ENCODE data around the gene ABI3BP.
"Not testable (repeated sequence)": the region's sequence is repeated elsewhere in the genome, so short reads cannot be mapped to it uniquely, and the experiment has no call there.

Gene ABI3BP

DNA sequence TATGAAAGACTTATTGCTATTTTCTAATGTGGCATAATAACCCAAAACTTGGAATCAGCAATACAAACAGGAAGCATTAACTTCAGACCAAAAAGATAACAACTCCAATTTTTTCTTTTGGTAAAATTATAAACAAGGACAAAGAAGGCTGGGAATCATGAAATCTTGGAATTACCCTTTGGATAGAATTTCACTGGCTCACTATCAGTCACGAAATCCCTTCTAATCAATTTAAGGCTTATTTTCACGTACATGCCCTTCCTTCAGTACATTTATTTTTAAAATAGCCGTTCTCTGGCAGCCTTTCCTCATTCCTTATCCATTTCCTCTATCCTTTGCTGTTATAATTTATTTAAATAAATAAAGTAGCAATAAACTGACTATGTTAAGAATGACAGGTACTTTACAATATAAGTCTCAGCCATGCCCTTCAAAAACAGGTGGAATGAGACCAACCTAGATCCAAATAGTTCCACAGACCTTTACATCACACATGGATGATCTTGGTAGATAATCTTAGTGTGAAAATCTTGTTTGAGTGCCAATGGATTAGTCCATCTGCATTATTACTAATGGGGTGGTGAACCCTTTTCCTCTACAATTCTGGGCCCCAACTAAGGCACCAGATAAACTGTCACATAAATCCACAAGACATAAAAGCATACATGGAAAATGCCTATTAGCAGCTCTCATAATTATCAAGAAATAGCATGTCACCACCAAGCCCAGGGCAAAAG lies 38.9 kb downstream of the ABI3BP start:
- in situ Hi-C loops (cut with MboI; ENCODE audit: low sequenced_read_pairs), result no loop called here

GRCh38 chr3:100953103-100953502 lies 40.1 kb downstream of the ABI3BP start:
- in situ Hi-C loops (cut with MboI; ENCODE audit: low sequenced_read_pairs), result no loop called here

DNA sequence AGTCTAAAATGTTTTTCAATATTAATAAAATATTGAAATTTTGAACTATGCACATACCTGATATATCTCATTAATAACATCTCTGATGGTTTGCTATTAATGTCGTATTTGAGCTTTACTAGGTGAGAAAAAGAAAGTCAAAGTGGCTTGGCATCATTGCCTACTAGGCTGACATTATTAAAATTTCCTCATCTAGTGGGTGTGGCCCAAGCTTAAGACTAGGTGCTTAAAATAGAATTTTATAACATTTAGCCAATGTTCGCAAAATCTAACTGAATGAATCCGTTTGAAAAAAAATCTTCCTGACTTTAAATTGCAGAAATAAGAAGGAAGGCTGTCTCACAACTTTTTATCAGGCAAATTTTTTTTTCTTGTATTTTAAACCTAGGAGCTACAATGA lies 46.1 kb downstream of the ABI3BP start:
- in situ Hi-C loops (cut with MboI; ENCODE audit: low sequenced_read_pairs), result no loop called here

- in situ Hi-C loops (cut with MboI; ENCODE audit: low sequenced_read_pairs), result not testable (repeated sequence)
These were observed 47.1 kb downstream of the ABI3BP start for GRCh38 chr3:100946096-100946495.

DNA sequence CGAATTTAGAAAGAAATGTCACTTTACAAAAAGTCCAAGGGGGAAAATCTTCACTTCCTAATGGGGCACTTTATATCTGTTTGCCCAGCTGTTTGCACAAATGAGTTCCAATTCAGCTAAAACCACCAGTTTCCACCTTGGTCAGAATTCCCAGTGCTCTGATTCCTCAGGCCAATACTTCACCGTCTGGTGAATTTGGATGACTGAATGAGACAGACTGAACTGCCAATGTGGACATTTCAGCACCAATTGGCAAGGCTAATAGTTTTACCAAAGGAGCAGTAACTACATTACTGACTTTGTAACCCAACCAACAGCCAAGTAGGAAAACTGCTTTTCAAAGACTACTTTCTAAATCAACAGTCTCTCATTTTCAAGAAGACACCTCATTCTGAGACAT lies 51.8 kb downstream of the ABI3BP start:
- in situ Hi-C loops (cut with MboI; ENCODE audit: low sequenced_read_pairs), result no loop called here

DNA sequence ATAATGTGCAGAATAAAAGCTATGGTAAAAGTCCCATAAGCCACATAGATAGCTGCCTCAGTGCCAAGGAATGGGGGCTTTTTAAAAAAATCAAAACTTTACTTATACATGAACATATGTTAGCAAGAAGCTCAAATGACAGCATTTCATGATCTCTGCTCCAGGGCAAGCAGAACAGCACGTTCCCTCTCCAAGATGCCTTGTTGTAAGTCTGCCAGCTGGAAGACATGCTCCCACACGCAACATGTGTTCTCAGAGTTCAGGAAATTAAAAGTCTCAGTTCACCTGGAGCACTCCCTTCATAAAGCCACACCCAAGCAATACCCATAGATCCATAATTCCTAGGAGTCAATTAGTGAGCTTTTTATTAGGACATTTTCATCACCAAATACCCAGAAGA lies 52.2 kb downstream of the ABI3BP start:
- in situ Hi-C loops (cut with MboI; ENCODE audit: low sequenced_read_pairs), result no loop called here

DNA sequence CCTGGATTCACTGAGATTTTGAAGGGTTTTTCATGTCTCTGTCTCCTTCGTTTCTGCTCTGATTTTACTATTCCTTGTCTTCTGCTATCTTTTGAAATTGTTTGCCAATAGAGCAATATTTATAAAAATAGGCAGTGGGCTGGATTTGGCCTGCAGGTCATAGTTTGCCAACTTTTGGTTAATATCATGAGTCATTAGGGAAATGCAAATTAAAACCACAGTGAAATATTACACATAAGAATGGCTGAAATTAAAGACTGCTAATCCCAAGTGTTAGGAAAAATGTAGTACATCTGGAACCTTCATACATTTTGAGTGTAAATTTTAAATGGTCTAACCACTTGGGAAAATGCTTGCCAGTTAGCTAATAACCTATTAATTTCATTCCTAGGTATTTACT lies 56.3 kb downstream of the ABI3BP start:
- in situ Hi-C loops (cut with MboI; ENCODE audit: low sequenced_read_pairs), result no loop called here

DNA sequence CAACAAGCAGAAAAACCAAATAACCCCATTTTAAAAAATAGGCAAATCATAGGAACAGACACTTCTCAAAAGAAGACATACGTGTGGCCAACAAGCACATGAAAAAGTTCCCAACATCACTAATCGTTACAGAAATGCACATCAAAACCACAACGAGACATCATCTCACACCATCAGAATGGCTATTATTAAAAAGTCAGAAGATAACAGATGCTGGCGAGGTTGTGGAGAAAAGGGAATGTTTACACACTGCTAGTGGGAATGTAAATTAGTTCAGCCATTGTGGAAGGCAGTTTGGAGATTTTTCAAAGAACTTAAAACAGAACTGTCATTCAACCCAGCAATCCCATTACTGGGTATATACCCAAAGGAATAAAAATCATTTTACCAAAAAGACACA lies 60.7 kb downstream of the ABI3BP start:
- in situ Hi-C loops (cut with MboI; ENCODE audit: low sequenced_read_pairs), result no loop called here

GRCh38 chr3:100928638-100929428 lies 64.4 kb downstream of the ABI3BP start:
- in situ Hi-C loops (cut with MboI; ENCODE audit: low sequenced_read_pairs), result no loop called here

DNA sequence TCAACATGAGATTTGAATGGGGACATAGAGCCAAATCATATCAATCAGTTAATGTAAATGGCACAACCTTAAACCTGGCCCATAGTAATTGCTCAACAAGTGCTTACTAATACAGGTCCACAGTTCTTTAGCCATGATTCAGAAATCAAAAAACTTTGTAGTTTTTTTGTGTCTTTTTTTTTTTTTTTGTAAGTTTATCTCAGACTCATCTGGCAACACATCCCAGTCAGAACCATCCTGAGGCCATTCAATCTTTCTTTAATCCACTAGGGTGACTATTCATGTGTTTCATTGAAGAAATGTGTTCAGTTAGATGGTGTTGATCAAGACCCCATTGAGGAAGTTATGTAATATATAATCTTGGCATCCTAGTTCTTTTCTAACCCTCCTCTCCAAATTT lies 65.4 kb downstream of the ABI3BP start:
- in situ Hi-C loops (cut with MboI; ENCODE audit: low sequenced_read_pairs), result no loop called here

- in situ Hi-C loops (cut with MboI; ENCODE audit: low sequenced_read_pairs), result no loop called here
These were observed 77.3 kb downstream of the ABI3BP start for GRCh38 chr3:100915706-100916495.

- in situ Hi-C loops (cut with MboI; ENCODE audit: low sequenced_read_pairs), result no loop called here
These were observed 79.2 kb downstream of the ABI3BP start for GRCh38 chr3:100913870-100914648.

DNA sequence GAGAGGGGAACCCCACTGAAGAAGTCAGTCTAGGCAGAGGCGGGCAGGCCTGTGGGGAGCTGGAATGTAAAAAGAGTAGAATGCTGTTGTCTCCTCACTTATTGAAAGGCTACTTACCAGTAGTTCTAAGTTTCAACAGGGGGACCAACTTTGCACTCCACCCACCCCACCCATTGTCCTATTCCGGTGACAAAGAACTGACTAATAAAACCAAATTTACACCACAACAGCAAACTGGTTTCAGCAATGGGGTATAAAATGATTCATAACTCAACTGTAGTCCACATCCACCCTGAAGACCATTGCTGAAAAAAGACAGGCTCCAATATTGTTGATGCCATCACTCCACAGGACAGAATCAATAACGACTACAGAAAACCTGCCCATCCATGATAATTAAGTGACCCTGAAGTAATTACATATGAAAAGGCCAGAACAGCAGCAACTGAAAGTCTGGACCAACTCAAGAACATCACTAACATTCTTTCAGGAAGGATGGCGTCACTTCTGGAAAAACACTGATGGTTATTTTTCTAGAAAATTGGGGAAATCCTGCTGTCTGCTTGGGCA lies 80.2 kb downstream of the ABI3BP start:
- in situ Hi-C loops (cut with MboI; ENCODE audit: low sequenced_read_pairs), result no loop called here

DNA sequence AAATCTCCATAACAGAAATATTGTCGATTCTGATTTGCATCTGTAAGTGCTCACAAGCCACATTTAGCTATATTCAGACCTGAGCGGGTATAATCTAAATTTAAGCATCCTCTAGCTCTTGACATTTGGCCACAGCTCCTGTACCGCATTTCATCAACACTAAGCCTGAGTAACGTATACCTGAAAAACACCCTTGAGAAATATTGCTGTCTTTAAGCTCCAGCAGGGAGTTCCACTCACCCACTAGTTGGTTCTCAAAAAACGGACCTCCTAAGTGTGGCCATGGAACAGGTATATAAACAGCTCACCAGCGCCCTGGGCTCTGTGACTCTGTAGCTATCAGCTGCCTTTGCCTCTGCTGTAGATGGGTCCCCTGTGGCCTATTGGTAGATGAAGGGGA lies 80.7 kb downstream of the ABI3BP start:
- in situ Hi-C loops (cut with MboI; ENCODE audit: low sequenced_read_pairs), result no loop called here

DNA sequence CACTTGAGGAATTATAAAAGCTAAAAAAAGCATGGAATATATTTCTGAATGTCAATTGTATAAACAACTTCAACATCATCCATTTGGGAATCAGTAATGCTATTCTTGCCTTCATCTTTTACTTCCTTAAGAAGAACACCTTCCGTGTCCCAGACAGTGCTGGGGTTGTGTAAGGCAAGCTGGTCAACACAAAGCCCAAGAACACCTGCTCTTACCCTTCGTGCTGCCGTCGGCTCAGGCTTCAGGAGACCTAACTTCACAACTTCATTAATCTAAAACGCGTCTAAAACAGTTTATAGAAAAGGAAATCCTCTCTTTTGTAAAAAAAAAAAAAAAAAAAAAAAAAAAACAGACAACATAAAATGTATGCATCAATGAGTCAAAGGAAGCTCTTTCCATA lies 81.3 kb downstream of the ABI3BP start:
- in situ Hi-C loops (cut with MboI; ENCODE audit: low sequenced_read_pairs), result no loop called here

GRCh38 chr3:100910986-100911385 lies 82.2 kb downstream of the ABI3BP start:
- in situ Hi-C loops (cut with MboI; ENCODE audit: low sequenced_read_pairs), result no loop called here

- in situ Hi-C loops (cut with MboI; ENCODE audit: low sequenced_read_pairs), result no loop called here
These were observed 90.6 kb downstream of the ABI3BP start for GRCh38 chr3:100902572-100902971.

DNA sequence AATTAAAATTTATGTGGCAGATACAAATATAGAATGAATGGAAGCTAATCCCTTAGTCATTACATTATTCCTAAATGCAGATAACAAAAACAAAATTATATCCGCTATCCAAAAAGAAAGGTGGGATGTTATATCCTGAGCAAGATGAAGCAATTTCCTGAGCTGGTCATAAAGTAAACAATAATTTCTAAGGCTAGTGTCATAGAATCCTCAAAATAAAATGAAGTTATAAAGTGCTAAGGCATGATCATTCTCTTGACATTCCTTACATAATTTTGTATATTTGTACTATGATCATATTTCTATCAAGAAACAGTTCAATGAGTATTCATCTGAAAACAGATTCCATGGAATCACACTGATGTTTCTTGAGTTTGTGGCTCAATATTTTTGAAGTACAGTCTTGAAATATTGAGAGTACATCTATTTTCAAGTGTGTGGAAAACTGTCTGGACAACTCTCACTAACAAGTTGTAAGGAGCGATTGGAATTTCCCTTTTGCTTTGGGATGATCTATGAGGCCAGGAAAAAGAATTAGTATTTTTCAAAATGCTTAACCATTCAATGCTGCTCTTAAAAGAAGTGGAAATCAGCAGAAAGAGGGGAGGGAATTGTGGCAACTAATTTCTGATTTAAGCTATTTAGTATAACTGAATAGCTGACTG lies 92.4 kb downstream of the ABI3BP start:
- in situ Hi-C loops (cut with MboI; ENCODE audit: low sequenced_read_pairs), result no loop called here

GRCh38 chr3:100899440-100900091 lies 93.7 kb downstream of the ABI3BP start:
- in situ Hi-C loops (cut with MboI; ENCODE audit: low sequenced_read_pairs), result no loop called here

Measured in HL-60/S4 treated with phorbol 12-myristate 13-acetate at 8.2 ng/mL for 4 days and 3 days (cell line).